ENCODE results near the gene DAPP1.

DAPP1 gene

GRCh38 chr4:99894161-99894997 is 77.8 kb downstream of the DAPP1 start, which contains the start of gene LAMTOR3:
TSS of gene LAMTOR3 (minus strand) at chr4:99894427. CDS start at chr4:99893963, 464 bp downstream.
- TF ChIP-seq ZFX (IDR thresholded peaks at IDR 0.05) (peak; percentile 40; the same call in 1 of the 2 replicates), CTCF (conservative IDR thresholded peaks at IDR 0.05) (no peak)
- peak within 1 kb of the TSS; percentile 81 for H3K27ac ChIP-seq

- peak overlapping the region; percentile 81 for H3K27ac ChIP-seq
- TF ChIP-seq CTCF (conservative IDR thresholded peaks at IDR 0.05) (no peak), ZFX (IDR thresholded peaks at IDR 0.05) (no peak)
Observed at GRCh38 chr4:99894998-99895397, 78.4 kb downstream of the DAPP1 start.

- no peak for TF ChIP-seq ZFX (IDR thresholded peaks at IDR 0.05)
- no peak for TF ChIP-seq CTCF (conservative IDR thresholded peaks at IDR 0.05)
- H3K27ac ChIP-seq, result no peak overlapping the region
Observed at GRCh38 chr4:99915449-99915848, 98.8 kb downstream of the DAPP1 start.

GRCh38 chr4:99917575-99917974 is 100.9 kb downstream of the DAPP1 start:
- no peak for TF ChIP-seq ZFX (IDR thresholded peaks at IDR 0.05)
- no peak for TF ChIP-seq CTCF (conservative IDR thresholded peaks at IDR 0.05)
- H3K27ac ChIP-seq, result no peak overlapping the region

GRCh38 chr4:99918656-99919055 is 102.0 kb downstream of the DAPP1 start:
- TF ChIP-seq CTCF (conservative IDR thresholded peaks at IDR 0.05) (no peak), ZFX (IDR thresholded peaks at IDR 0.05) (no peak)
- H3K27ac ChIP-seq, result no peak overlapping the region
